OCI-LY7 (cell line): ENCODE data around the gene MSH3. TPM values are rescaled to one million over a fixed set of nuclear protein-coding genes. Genes with fewer than 3 reads are reported as not detected.

Experiments
- BruUV-seq: library from RNA; stranded (reverse); fragments of 400-500 nt; replicated peaks from 2 replicates; lab custom pipeline; 2021; lab: Mats Ljungman, UMichigan
- CTCF ChIA-PET: fragments of 300-600 bp; sonication (Branson Sonifier 250); formaldehyde crosslinking; loops from one replicate; lab custom pipeline; 2022; ENCODE audit warnings: antibody characterized with exemption; ENCODE audit not compliant: unreplicated experiment; lab: Charles Lee
- POLR2A ChIA-PET: fragments of 300-600 bp; sonication (Branson Sonifier 250); formaldehyde crosslinking; loops from one replicate; lab custom pipeline; 2022; ENCODE audit warnings: antibody characterized with exemption; lab: Charles Lee
- DNase-seq: peaks from one replicate; pipeline ENCODE4 v3.0.0-alpha.2; 2015; ENCODE audit warnings: low spot score
- H2AFZ ChIP-seq: fragments of 200-600 bp; sonication (generic), shearing (Covaris generic); 2 replicates; pipeline ENCODE4 v1.6.1; 2014; ENCODE audit warnings: mild to moderate bottlenecking, antibody characterized with exemption, low read length, moderate library complexity
- H3K27ac ChIP-seq: fragments of 200-600 bp; sonication (generic); 2 replicates; pipeline ENCODE4 v1.5.1; 2014; ENCODE audit warnings: mixed run types, low read depth, mild to moderate bottlenecking, moderate library complexity, low read length, inconsistent platforms; ENCODE audit not compliant: poor library complexity, severe bottlenecking
- H3K36me3 ChIP-seq: fragments of 200-600 bp; sonication (generic); 2 replicates; pipeline ENCODE4 v1.6.1; 2014; ENCODE audit warnings: mild to moderate bottlenecking, antibody characterized with exemption, low read length, moderate library complexity, mixed read lengths; ENCODE audit not compliant: insufficient read depth
- H3K4me1 ChIP-seq: fragments of 200-600 bp; sonication (generic); 2 replicates; pipeline ENCODE4 v1.5.1; 2014; ENCODE audit warnings: mild to moderate bottlenecking, low read length; ENCODE audit not compliant: insufficient read depth, poor library complexity, severe bottlenecking
- H3K4me2 ChIP-seq: fragments of 200-600 bp; sonication (generic); 2 replicates; pipeline ENCODE4 v1.6.1; 2014; ENCODE audit warnings: mild to moderate bottlenecking, low read length
- H3K4me3 ChIP-seq: fragments of 200-600 bp; sonication (generic); 2 replicates; pipeline ENCODE4 v1.5.1; 2014; ENCODE audit warnings: mild to moderate bottlenecking, low read depth, low read length; ENCODE audit not compliant: poor library complexity, severe bottlenecking
- H3K79me2 ChIP-seq: fragments of 200-600 bp; sonication (generic); 2 replicates; pipeline ENCODE4 v1.6.1; 2016; ENCODE audit warnings: low read depth, mild to moderate bottlenecking, low read length, moderate library complexity, mixed read lengths; ENCODE audit not compliant: insufficient read depth
- H3K9me2 ChIP-seq: fragments of 200-600 bp; sonication (generic); 2 replicates; pipeline ENCODE4 v1.6.1; 2016; ENCODE audit warnings: mild to moderate bottlenecking, low read length, mixed read lengths; ENCODE audit not compliant: insufficient read depth
- H3K9me3 ChIP-seq: fragments of 200-600 bp; sonication (generic); 2 replicates; pipeline ENCODE4 v1.6.1; 2014; ENCODE audit warnings: mild to moderate bottlenecking, mixed run types, low read length, mixed read lengths
- H4K20me1 ChIP-seq: fragments of 200-600 bp; sonication (generic); 2 replicates; pipeline ENCODE4 v1.6.1; 2014; ENCODE audit warnings: mild to moderate bottlenecking, antibody characterized with exemption, low read length, moderate library complexity, mixed read lengths; ENCODE audit not compliant: insufficient read depth
- CTCF ChIP-seq: fragments of 200-600 bp; sonication (generic); conservative IDR thresholded peaks from 2 replicates; pipeline ENCODE4 v1.5.1; 2014; ENCODE audit warnings: mild to moderate bottlenecking, antibody characterized with exemption, low read length, moderate library complexity, mixed read lengths
- EZH2phosphoT487 ChIP-seq: fragments of 200-600 bp; sonication (generic); IDR thresholded peaks from 2 replicates; pipeline ENCODE4 v1.6.1; 2018; ENCODE audit warnings: low read depth, borderline replicate concordance, mild to moderate bottlenecking, mixed run types, antibody characterized with exemption, low read length, moderate library complexity, mixed read lengths
- intact Hi-C: fragments of 100-400 bp; cut with micrococcal nuclease; formaldehyde crosslinking; loops from one replicate; pipeline ENCODE4 v1.10.0; 2022; ENCODE audit not compliant: unreplicated experiment
- total RNA-seq, 2 experiments: library from RNA; depleted of rRNA in 1 of 2; stranded (reverse); fragments of >200 nt in 1 of 2; shearing (Covaris generic) in 1 of 2; gene quantifications; 2 replicates each; pipeline ENCODE4 v1.2.3, GENCODE V29; 2014 to 2022

The MSH3 gene
- total RNA-seq, 2 experiments from 2014 or later: 15.4 to 28.3 TPM

GRCh38 chr5:80825786-80826460 lies 171.5 kb downstream of the MSH3 start:
- H2AFZ ChIP-seq: no peak overlapping the region
- intact Hi-C loops: no loop called here
- no peaks in the 10 kb centered on the region for H4K20me1 ChIP-seq
- no peak overlapping the region for H3K4me3 ChIP-seq
- H3K9me3 ChIP-seq: peaks cover 18% of the 10 kb centered on the region; the same call in 1 of the 2 replicates
- no peak for TF ChIP-seq CTCF
- no peak for TF ChIP-seq EZH2phosphoT487
- no peaks in the 10 kb centered on the region for H3K9me2 ChIP-seq
- H3K4me1 ChIP-seq: no peaks in the 10 kb centered on the region
- H3K27ac ChIP-seq: no peak overlapping the region
- H3K36me3 ChIP-seq: peaks cover 73% of the 10 kb centered on the region
- no peaks in the 10 kb centered on the region for H3K79me2 ChIP-seq
- CTCF ChIA-PET: no interaction called here
- no TSS peak for BruUV-seq
- DNase-seq: no peak
- no peak overlapping the region for H3K4me2 ChIP-seq
- POLR2A ChIA-PET: no interaction called here

GRCh38 chr5:80834710-80835109 lies 180.3 kb downstream of the MSH3 start:
- BruUV-seq: no TSS peak
- CTCF ChIA-PET: no interaction called here
- H3K9me3 ChIP-seq: no peaks in the 10 kb centered on the region

More at GRCh38 chr5:80834710-80835109, 180.3 kb downstream of the MSH3 start:
- no peaks in the 10 kb centered on the region for H4K20me1 ChIP-seq
- H3K79me2 ChIP-seq: no peaks in the 10 kb centered on the region
- TF ChIP-seq EZH2phosphoT487: no peak
- no peak for TF ChIP-seq CTCF
- no peak for DNase-seq
- no peaks in the 10 kb centered on the region for H3K4me1 ChIP-seq
- H3K4me2 ChIP-seq: no peak overlapping the region
- H3K27ac ChIP-seq: no peak overlapping the region
- POLR2A ChIA-PET: no interaction called here
- H3K9me2 ChIP-seq: no peaks in the 10 kb centered on the region
- intact Hi-C loops: no loop called here
- H2AFZ ChIP-seq: no peak overlapping the region
- H3K36me3 ChIP-seq: peaks cover 17% of the 10 kb centered on the region
- H3K4me3 ChIP-seq: no peak overlapping the region
